Neutrophil (primary cell): ENCODE results near the gene IL1A.
A peak's percentile ranks its signal among the peaks of the same experiment; 100 is the strongest.

Experiments used
- H3K27ac ChIP-seq: fragments of 200-600 bp; sonication (generic); 2 replicates; pipeline ENCODE4 v1.5.1; 2016; ENCODE audit warnings: mild to moderate bottlenecking, moderate library complexity
- H3K27me3 ChIP-seq: fragments of 200-600 bp; sonication (generic); 2 replicates; pipeline ENCODE4 v1.6.0; 2016; ENCODE audit warnings: mild to moderate bottlenecking
- H3K36me3 ChIP-seq: fragments of 200-600 bp; sonication (generic); 2 replicates; pipeline ENCODE4 v1.5.1; 2017
- H3K4me1 ChIP-seq, 2 experiments: fragments of 200-600 bp in 1 of 2; sonication (generic) in 1 of 2; 1 replicate in 1 of 2; 2 replicates in 1 of 2; pipeline versions ENCODE4 v1.5.1 to v1.6.1; 2013 to 2016; ENCODE audit warnings: low read depth in 1 of 2, low read length in 1 of 2, mild to moderate bottlenecking in 1 of 2, moderate library complexity in 1 of 2; ENCODE audit not compliant: control insufficient read depth in 1 of 2, insufficient read depth in 1 of 2
- H3K4me3 ChIP-seq, 2 experiments: fragments of 200-600 bp in 1 of 2; sonication (generic) in 1 of 2; 1 replicate in 1 of 2; 2 replicates in 1 of 2; pipeline ENCODE4 v1.5.1; 2013 to 2016; ENCODE audit warnings: low read depth in 1 of 2, low read length in 1 of 2, mild to moderate bottlenecking in 1 of 2, moderate library complexity in 1 of 2
- H3K9me3 ChIP-seq: fragments of 200-600 bp; sonication (generic); 2 replicates; pipeline ENCODE4 v1.5.1; 2016
- TF ChIP-seq, protein P1 (sequence below): fragments of 200-600 bp; sonication (generic); IDR thresholded peaks from 2 replicates; pipeline ENCODE4 v1.5.1; 2016; ENCODE audit warnings: antibody characterized with exemption

Gene IL1A

DNA sequence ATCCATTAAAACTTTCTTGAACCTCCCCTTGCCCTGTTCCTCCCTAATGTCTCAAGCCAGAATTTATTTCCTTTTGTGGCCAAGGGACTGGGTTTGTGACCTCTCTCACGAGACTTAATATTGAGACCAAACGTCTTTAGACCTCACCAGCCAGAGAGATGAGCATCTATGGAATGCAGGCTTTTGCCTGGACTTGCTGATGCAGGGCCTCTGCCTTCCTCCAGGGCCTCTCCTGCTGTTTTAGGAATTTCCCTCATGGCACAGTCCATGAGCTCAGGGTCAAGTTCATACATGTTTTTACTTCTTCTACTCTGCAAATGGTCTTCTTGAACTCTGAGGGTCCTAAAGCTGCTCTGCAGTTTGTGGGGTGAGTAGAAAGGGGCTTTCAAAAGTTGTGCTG lies 30.0 kb upstream of the IL1A start:
- TF ChIP-seq, protein P1, sequence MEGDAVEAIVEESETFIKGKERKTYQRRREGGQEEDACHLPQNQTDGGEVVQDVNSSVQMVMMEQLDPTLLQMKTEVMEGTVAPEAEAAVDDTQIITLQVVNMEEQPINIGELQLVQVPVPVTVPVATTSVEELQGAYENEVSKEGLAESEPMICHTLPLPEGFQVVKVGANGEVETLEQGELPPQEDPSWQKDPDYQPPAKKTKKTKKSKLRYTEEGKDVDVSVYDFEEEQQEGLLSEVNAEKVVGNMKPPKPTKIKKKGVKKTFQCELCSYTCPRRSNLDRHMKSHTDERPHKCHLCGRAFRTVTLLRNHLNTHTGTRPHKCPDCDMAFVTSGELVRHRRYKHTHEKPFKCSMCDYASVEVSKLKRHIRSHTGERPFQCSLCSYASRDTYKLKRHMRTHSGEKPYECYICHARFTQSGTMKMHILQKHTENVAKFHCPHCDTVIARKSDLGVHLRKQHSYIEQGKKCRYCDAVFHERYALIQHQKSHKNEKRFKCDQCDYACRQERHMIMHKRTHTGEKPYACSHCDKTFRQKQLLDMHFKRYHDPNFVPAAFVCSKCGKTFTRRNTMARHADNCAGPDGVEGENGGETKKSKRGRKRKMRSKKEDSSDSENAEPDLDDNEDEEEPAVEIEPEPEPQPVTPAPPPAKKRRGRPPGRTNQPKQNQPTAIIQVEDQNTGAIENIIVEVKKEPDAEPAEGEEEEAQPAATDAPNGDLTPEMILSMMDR = no peak
- Histone ChIP-seq H3K4me3 (no peak overlapping the region), H3K36me3 (no peaks in the 10 kb centered on the region), H3K27me3 (no peaks in the 10 kb centered on the region), H3K27ac (no peak overlapping the region), H3K9me3 (no peaks in the 10 kb centered on the region), H3K4me1 (peaks cover 10 to 17% of the 10 kb centered on the region in 2 experiments)

DNA sequence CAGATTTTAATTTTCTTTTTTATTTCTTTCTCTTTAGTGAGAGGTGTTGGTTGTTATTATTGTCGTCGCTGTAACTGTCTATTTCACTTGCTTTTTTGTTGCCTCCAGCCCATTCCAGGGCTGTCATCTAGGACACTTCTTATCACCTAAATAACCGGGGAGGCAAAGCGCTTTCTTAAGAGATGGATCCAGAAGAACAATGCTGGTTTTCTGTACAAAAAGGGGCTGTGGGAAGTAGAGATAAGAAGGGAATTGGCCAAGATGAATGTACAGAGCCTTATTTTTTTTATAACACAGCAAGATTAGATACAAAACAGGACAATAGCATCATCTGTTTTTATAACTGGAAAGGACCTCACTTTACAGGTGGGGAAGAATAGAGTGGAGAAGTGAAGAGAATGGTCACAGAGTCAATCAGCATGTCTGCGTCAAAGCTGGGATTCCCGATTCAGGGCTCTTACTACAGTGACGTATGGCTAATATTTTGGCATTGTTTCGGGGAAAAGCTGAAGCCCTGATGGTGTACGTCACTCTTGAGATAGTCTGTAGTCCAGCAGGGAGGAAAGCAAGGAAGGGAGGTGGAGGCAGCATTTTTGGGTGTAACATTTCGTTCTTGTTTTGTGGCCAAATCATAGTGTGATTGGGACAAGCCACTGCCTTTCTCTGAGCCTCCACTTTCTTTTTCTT lies 29.1 kb upstream of the IL1A start:
- Histone ChIP-seq H3K36me3 (no peaks in the 10 kb centered on the region), H3K4me3 (no peak overlapping the region), H3K27ac (no peak overlapping the region), H3K9me3 (no peaks in the 10 kb centered on the region), H3K4me1 (peaks cover 10 to 17% of the 10 kb centered on the region in 2 experiments), H3K27me3 (no peaks in the 10 kb centered on the region)
- TF ChIP-seq, protein P1 = no peak

DNA sequence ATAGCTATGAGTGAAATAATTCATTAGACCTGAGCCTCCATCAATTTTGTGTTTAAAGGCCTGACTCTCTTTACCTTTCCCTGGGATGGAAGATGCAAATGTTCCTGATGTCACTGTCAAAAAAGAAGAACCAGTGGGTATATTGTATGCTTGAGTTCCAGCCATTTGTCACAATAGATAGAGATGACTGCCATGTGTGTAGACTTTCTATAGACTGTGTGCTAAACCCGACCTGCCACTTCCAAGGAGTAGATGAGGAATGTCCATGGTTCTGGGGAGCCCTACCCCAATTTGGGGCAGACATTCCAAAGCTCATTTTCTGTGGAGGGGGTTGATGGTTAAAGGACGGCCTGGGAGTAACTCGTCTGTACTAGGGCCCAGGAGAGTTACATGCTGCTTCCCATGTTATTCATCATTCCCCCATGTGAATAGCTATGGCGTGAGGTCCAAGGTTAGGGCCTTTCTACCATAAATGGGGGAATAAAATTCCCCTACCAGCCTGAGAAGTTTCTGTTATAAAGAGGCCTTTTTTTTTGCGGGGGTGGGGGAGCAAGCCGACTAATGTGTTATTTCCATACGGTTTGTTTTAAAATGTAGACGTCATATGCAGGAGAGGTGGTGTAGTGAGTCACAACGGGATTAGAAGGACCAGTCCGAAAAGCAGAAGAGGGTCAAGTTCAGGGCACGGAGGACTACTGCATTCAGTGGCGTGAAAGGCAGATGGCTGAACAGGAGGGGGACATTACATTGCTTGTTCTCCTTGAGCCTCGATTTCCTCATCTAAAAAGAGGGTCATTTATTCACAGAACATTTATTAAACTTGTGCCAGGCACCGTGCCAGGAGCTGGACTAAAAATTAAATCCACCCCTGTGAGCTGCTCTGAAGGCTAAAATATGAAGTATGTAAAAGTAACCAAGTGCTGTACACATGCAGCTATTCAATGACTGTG lies 28.3 kb upstream of the IL1A start:
- TF ChIP-seq, protein P1 = no peak
- peaks cover 10 to 17% of the 10 kb centered on the region in 2 experiments for H3K4me1 ChIP-seq
- peak overlapping the region; percentile 46 for H3K27ac ChIP-seq
- H3K4me3 ChIP-seq = no peak overlapping the region
- H3K36me3 ChIP-seq = no peaks in the 10 kb centered on the region
- no peaks in the 10 kb centered on the region for H3K9me3 ChIP-seq
- H3K27me3 ChIP-seq = no peaks in the 10 kb centered on the region

- Histone ChIP-seq H3K4me3 (no peak overlapping the region), H3K27me3 (no peaks in the 10 kb centered on the region), H3K9me3 (no peaks in the 10 kb centered on the region), H3K36me3 (no peaks in the 10 kb centered on the region), H3K27ac (peak overlapping the region; percentile 46), H3K4me1 (peaks cover 10 to 17% of the 10 kb centered on the region in 2 experiments)
- TF ChIP-seq, protein P1 = no peak
These were observed 27.6 kb upstream of the IL1A start for GRCh38 chr2:112811841-112812306.

- peaks cover 10 to 17% of the 10 kb centered on the region in 2 experiments for H3K4me1 ChIP-seq
These were observed 27.1 kb upstream of the IL1A start for GRCh38 chr2:112811276-112811831.

More at GRCh38 chr2:112811276-112811831, 27.1 kb upstream of the IL1A start:
- H3K27ac ChIP-seq = peak overlapping the region; percentile 46
- no peaks in the 10 kb centered on the region for H3K9me3 ChIP-seq
- no peak overlapping the region for H3K4me3 ChIP-seq
- no peaks in the 10 kb centered on the region for H3K36me3 ChIP-seq
- TF ChIP-seq, protein P1 = no peak
- no peaks in the 10 kb centered on the region for H3K27me3 ChIP-seq
